Cardiac septum (tissue), 1 donor: Measurements from ENCODE around the gene CPA5. TPM values are rescaled to one million over a fixed set of nuclear protein-coding genes. Genes with fewer than 3 reads are reported as not detected.

Experiments used
- DNase-seq: peaks from one replicate; pipeline ENCODE4 v3.0.0-alpha.2; 2020; ENCODE audit warnings: low spot score
- intact Hi-C: fragments of 100-400 bp; cut with DNase I; formaldehyde crosslinking; loops from one replicate; pipeline ENCODE4 v1.14.0; 2022
- total RNA-seq: library from RNA; stranded (reverse); fragmentation: NEBNext Ultra II Directional; extraction: Animal tissue kit (Norgen Biotek cat#: 25700); gene quantifications from one replicate; pipeline ENCODE4 v1.2.1, GENCODE V29; 2021
- donor health status: DM: no; HTN: no; CAD: no.

The CPA5 gene
- total RNA-seq, 1 donor from 2014 or later: not detected

- intact Hi-C loops: no loop called here
Measured at GRCh38 chr7:130329681-130330080, 14.9 kb upstream of the CPA5 start.

GRCh38 chr7:130332259-130333053, 12.2 kb upstream of the CPA5 start:
- no peak for DNase-seq
- intact Hi-C loops: no loop called here

More at GRCh38 chr7:130329681-130330080, 14.9 kb upstream of the CPA5 start:
- DNase-seq: no peak

- DNase-seq: no peak
- intact Hi-C loops: no loop called here
Measured at GRCh38 chr7:130333832-130334231, 10.8 kb upstream of the CPA5 start.

- intact Hi-C loops: no loop called here
- DNase-seq: no peak
Measured at GRCh38 chr7:130334274-130334673, 10.3 kb upstream of the CPA5 start.

GRCh38 chr7:130337410-130337971, 7.1 kb upstream of the CPA5 start:
- intact Hi-C loops: no loop called here
- no peak for DNase-seq

- intact Hi-C loops: no loop called here
- no peak for DNase-seq
Measured at GRCh38 chr7:130338233-130338632, 6.4 kb upstream of the CPA5 start.

- intact Hi-C loops: no loop called here
- no peak for DNase-seq
Measured at GRCh38 chr7:130341882-130342281, 2.7 kb upstream of the CPA5 start.

- DNase-seq: no peak
- intact Hi-C loops: no loop called here
Measured at GRCh38 chr7:130342701-130343380, 1.8 kb upstream of the CPA5 start.

GRCh38 chr7:130345136-130345535, 520 bp downstream of the CPA5 start:
- intact Hi-C loops: no loop called here
- peak; percentile 62 for DNase-seq

GRCh38 chr7:130345725-130346124, 1.1 kb downstream of the CPA5 start:
- intact Hi-C loops: no loop called here
- DNase-seq: peak; percentile 27

- DNase-seq: peak; percentile 71
- intact Hi-C loops: no loop called here
Measured at GRCh38 chr7:130346177-130346905, 1.7 kb downstream of the CPA5 start.

GRCh38 chr7:130346941-130347340, 2.3 kb downstream of the CPA5 start:
- DNase-seq: no peak
- intact Hi-C loops: no loop called here

- DNase-seq: peak; percentile 57
- intact Hi-C loops: loop anchor here (5.0 kb wide), 2 partner anchors 73 to 142 kb away; partner anchors contain the start of gene MEST
Measured at GRCh38 chr7:130349911-130350782, 5.5 kb downstream of the CPA5 start.

GRCh38 chr7:130350945-130351790, 6.6 kb downstream of the CPA5 start:
- intact Hi-C loops: loop anchor here (5.0 kb wide), 2 partner anchors 74 to 141 kb away; partner anchors contain the start of gene MEST
- DNase-seq: peak; percentile 72

- intact Hi-C loops: loop anchor here (5.0 kb wide), 2 partner anchors 74 to 141 kb away; partner anchors contain the start of gene MEST
Measured at GRCh38 chr7:130351791-130352090, 7.1 kb downstream of the CPA5 start.

GRCh38 chr7:130352194-130353074, 7.8 kb downstream of the CPA5 start:
- intact Hi-C loops: loop anchor here (5.0 kb wide), 2 partner anchors 75 to 140 kb away; partner anchors contain the start of gene MEST
- peak; percentile 67 for DNase-seq

More at GRCh38 chr7:130351791-130352090, 7.1 kb downstream of the CPA5 start:
- DNase-seq: no peak

- DNase-seq: peak; percentile 71
- intact Hi-C loops: loop anchor here (5.0 kb wide), 2 partner anchors 76 to 139 kb away; partner anchors contain the start of gene MEST
Measured at GRCh38 chr7:130353196-130353595, 8.6 kb downstream of the CPA5 start.
